T-cell (primary cell): ENCODE data around the gene POLR3E. TPM values are rescaled to one million over a fixed set of nuclear protein-coding genes. Genes with fewer than 3 reads are reported as not detected.
"Not testable (repeated sequence)": the region's sequence is repeated elsewhere in the genome, so short reads cannot be mapped to it uniquely, and the experiment has no call there.

Experiments
- ATAC-seq, 4 experiments: fragments of 200-7000 bp in 3 of 4; fragments of 150-1000 bp in 1 of 4; cut with Tn5 transposase; replicated peaks in 1 of 4; 1 replicate in 3 of 4; 2 replicates in 1 of 4; pipeline ENCODE4 v1.10.0; 2021; ENCODE audit warnings: moderate library complexity in 3 of 4, mild to moderate bottlenecking in 2 of 4, moderate number of reproducible peaks in 1 of 4
- CTCF ChIA-PET, 2 donors: fragments of 300-600 bp; sonication (Branson Sonifier 250); formaldehyde crosslinking; loops; one replicate each; lab custom pipeline; 2022; ENCODE audit warnings: antibody characterized with exemption in 2 of 2; lab: Charles Lee
- POLR2A ChIA-PET, 2 donors: fragments of 300-600 bp; sonication (Branson Sonifier 250); formaldehyde crosslinking; loops; one replicate each; lab custom pipeline; 2022; ENCODE audit warnings: antibody characterized with exemption in 2 of 2; lab: Charles Lee
- DNase-seq, 35 experiments: peaks; one replicate each; pipeline versions ENCODE4 v3.0.0 to v3.0.0-alpha.2; 2013 to 2023
- H3K27ac ChIP-seq: one replicate; pipeline ENCODE4 v1.5.1; 2013; ENCODE audit warnings: low read length
- H3K27me3 ChIP-seq, 2 experiments: replicated peaks in 1 of 2; 1 replicate in 1 of 2; 2 replicates in 1 of 2; pipeline versions ENCODE4 v1.6.1 to v1.7.0; 2013; ENCODE audit warnings: low read length in 1 of 2, mixed read lengths in 1 of 2; ENCODE audit not compliant: control insufficient read depth in 2 of 2, insufficient read depth in 2 of 2; ENCODE audit errors: extremely low read depth in 1 of 2
- H3K36me3 ChIP-seq, 2 donors: 1 replicate in 1 of 2; 2 replicates in 1 of 2; pipeline versions ENCODE4 v1.6.1 to v1.7.0; 2013; ENCODE audit warnings: low read length in 1 of 2; ENCODE audit not compliant: control insufficient read depth in 2 of 2, insufficient read depth in 1 of 2; ENCODE audit errors: extremely low read depth in 1 of 2
- H3K4me1 ChIP-seq, 2 experiments: 1 replicate in 1 of 2; 2 replicates in 1 of 2; pipeline versions ENCODE4 v1.6.1 to v1.7.0; 2013; ENCODE audit warnings: low read length in 2 of 2, mixed read lengths in 1 of 2; ENCODE audit not compliant: insufficient read depth in 2 of 2, control insufficient read depth in 1 of 2; ENCODE audit errors: extremely low read depth in 1 of 2
- H3K4me3 ChIP-seq, 2 donors: 1 replicate in 1 of 2; 2 replicates in 1 of 2; pipeline versions ENCODE4 v1.5.1 to v1.7.0; 2013; ENCODE audit warnings: mild to moderate bottlenecking in 2 of 2, low read length in 1 of 2, moderate library complexity in 1 of 2; ENCODE audit not compliant: control insufficient read depth in 1 of 2; ENCODE audit errors: extremely low read depth in 1 of 2
- H3K9me3 ChIP-seq: 2 replicates; pipeline ENCODE4 v1.7.0; 2013
- H3K27ac Mint-ChIP-seq, 2 donors: one replicate each; pipeline ENCODE4 v1.8.0; 2020 to 2021; ENCODE audit warnings: mild to moderate bottlenecking in 2 of 2, mixed read lengths in 2 of 2
- H3K27me3 Mint-ChIP-seq, 2 donors: one replicate each; pipeline ENCODE4 v1.8.0; 2021 to 2022; ENCODE audit warnings: mixed read lengths in 2 of 2
- H3K36me3 Mint-ChIP-seq: one replicate; pipeline ENCODE4 v1.8.0; 2021; ENCODE audit warnings: mixed read lengths
- H3K4me1 Mint-ChIP-seq, 3 donors: one replicate each; pipeline ENCODE4 v1.8.0; 2020 to 2022; ENCODE audit warnings: mixed read lengths in 3 of 3, mild to moderate bottlenecking in 1 of 3
- H3K4me3 Mint-ChIP-seq, 3 donors: one replicate each; pipeline ENCODE4 v1.8.0; 2020 to 2022; ENCODE audit warnings: mild to moderate bottlenecking in 3 of 3, mixed read lengths in 3 of 3, moderate library complexity in 3 of 3
- H3K9me3 Mint-ChIP-seq, 3 donors: one replicate each; pipeline ENCODE4 v1.8.0; 2020 to 2022; ENCODE audit warnings: mixed read lengths in 3 of 3
- whole genome bisulfite sequencing: methylation state at CpG from one replicate; pipeline ENCODE4 v1.1.5; 2013; ENCODE audit warnings: missing lambda C conversion rate; ENCODE audit not compliant: insufficient coverage; 5-methylcytosine and 5-hydroxymethylcytosine counted together
- total RNA-seq, 35 experiments: library from RNA in 6 of 35; stranded (reverse) in 6 of 35; fragments of 120-200 nt in 1 of 35; gene quantifications; one replicate each; pipeline versions ENCODE4 v1.2.1 to v1.2.4 and lab custom pipeline; 2013 to 2026

Gene POLR3E
- total RNA-seq, 5 donors from 2014 or later (not counting 1 experiment from before 2014, with no cell fraction given): 79.3 to 174 (median 99.7) TPM

DNA sequence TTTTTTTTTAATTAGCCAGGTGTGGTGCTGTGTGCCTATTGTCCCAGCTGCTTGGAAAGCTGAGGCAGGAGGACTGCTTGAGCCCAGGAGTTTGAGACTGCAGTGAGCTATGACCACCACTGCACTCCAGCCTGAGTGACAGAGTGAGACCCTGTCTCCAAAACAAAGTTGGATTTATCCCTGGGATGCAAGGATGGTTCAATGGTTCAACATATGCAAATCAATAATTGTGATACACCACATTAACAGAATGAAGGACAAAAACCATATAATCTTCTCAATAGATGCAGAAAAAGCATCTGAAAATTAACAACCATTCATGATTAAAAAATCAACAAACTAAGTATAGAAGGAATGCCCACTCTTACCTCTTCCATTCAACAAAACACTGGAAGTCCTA is 43.7 kb downstream of the POLR3E start:
- Mint-ChIP-seq H3K9me3 (peaks cover 22 to 30% (median 23%) of the 10 kb centered on the region in 3 donors), H3K4me1 (peaks cover 20 to 56% (median 33%) of the 10 kb centered on the region in 3 donors), H3K27ac (peak overlapping the region in 1 of 2 donors; percentile 28), H3K27me3 (no peaks in the 10 kb centered on the region), H3K36me3 (peaks cover 75% of the 10 kb centered on the region), H3K4me3 (no peak overlapping the region)
- ChIA-PET POLR2A (interaction anchor here in 1 of 2 donors (0.7 to 0.8 kb wide), 3 partner anchors 17 to 140 kb away, joined by 5 to 9 read pairs (median 6); no protein-coding TSS in a partner anchor), CTCF (interaction anchor here in 1 of 2 donors (0.7 kb wide), 1 partner anchor 20 kb away, joined by 9 read pairs; no protein-coding TSS in a partner anchor)
- Histone ChIP-seq H3K36me3 (peaks cover 4 to 13% of the 10 kb centered on the region in 2 donors), H3K4me3 (no peak overlapping the region), H3K27ac (no peak overlapping the region), H3K4me1 (no peaks in the 10 kb centered on the region), H3K27me3 (no peaks in the 10 kb centered on the region), H3K9me3 (no peaks in the 10 kb centered on the region)
- DNase-seq: no peak
- no peak for ATAC-seq

DNA sequence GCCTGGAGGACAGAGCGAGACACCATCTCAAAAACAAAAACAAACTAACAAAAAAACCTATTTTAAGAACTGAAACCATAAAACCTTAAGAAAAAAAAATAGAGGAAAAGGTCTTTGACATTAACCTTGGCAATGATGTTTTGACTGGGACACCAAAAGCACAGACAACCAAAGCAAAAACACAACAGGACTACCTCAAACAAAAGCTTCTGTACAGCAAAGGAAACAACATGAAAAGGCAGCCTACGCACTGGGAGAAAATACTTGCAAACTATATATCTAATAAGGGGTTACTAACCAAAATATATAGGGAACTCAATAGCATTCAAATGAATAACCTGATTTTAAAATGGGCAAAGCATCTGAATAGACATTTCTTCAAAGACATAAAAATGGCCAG is 44.9 kb downstream of the POLR3E start:
- Histone ChIP-seq H3K4me3 (no peak overlapping the region), H3K36me3 (peaks cover 0 to 16% of the 10 kb centered on the region in 2 donors), H3K27ac (no peak overlapping the region), H3K4me1 (no peaks in the 10 kb centered on the region), H3K27me3 (no peaks in the 10 kb centered on the region), H3K9me3 (no peaks in the 10 kb centered on the region)
- Mint-ChIP-seq H3K4me1 (peaks cover 26 to 55% (median 39%) of the 10 kb centered on the region in 3 donors), H3K4me3 (no peak overlapping the region), H3K36me3 (peaks cover 73% of the 10 kb centered on the region), H3K27me3 (no peaks in the 10 kb centered on the region), H3K27ac (peak overlapping the region; percentile 80 to 83), H3K9me3 (peaks cover 12 to 20% (median 14%) of the 10 kb centered on the region in 3 donors)
- DNase-seq (peak in 1 of 35 experiments; percentile 15), ATAC-seq (peak in 2 of 4 experiments; percentile 43 to 50)
- POLR2A ChIA-PET: interaction anchor here in 1 of 2 donors (1.0 kb wide), 1 partner anchor 26 kb away, joined by 3 read pairs; no protein-coding TSS in a partner anchor
- CTCF ChIA-PET: interaction anchor here in 1 of 2 donors (0.7 kb wide), 1 partner anchor 12 kb away, joined by 3 read pairs; no protein-coding TSS in a partner anchor
- no CpG with 5 or more reads among the region's 2 CpGs for WGBS

DNA sequence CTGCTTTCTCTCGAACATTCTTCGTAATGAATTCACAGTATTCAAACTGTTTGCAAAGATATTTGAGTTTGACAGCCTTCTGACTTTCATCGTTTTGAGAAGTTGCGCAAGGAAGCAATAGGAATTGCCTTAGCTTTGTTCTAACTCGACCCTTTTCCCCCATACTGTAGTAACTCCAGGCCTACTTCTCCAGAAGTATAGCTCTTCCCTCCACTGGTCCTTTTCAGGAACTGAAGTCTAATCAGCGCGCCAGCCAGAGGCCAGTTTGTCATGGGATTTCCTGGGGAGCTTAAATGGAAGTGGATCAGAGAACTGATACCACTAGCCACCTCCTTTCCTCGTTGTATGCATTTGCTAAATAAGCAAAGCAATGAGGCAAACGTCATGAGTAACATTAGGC is 49.3 kb downstream of the POLR3E start:
- Mint-ChIP-seq H3K36me3 (peaks cover 71% of the 10 kb centered on the region), H3K9me3 (no peaks in the 10 kb centered on the region), H3K4me3 (no peak overlapping the region), H3K27ac (peak overlapping the region; percentile 74 to 78), H3K4me1 (peaks cover 27 to 41% (median 37%) of the 10 kb centered on the region in 3 donors), H3K27me3 (no peaks in the 10 kb centered on the region)
- no peaks in the 10 kb centered on the region for H3K9me3 ChIP-seq
- POLR2A ChIA-PET: interaction anchor here in 1 of 2 donors (0.8 kb wide), 1 partner anchor 8 kb away, joined by 3 read pairs; no protein-coding TSS in a partner anchor
- no peak overlapping the region for H3K27ac ChIP-seq
- H3K4me1 ChIP-seq: no peaks in the 10 kb centered on the region
- DNase-seq (no peak), ATAC-seq (no peak)
- H3K4me3 ChIP-seq: no peak overlapping the region
- CTCF ChIA-PET: no interaction called here
- WGBS: 80% methylated on average over 5 of the region's 9 CpGs
- no peaks in the 10 kb centered on the region for H3K27me3 ChIP-seq
- peaks cover 0 to 45% of the 10 kb centered on the region in 2 donors for H3K36me3 ChIP-seq

DNA sequence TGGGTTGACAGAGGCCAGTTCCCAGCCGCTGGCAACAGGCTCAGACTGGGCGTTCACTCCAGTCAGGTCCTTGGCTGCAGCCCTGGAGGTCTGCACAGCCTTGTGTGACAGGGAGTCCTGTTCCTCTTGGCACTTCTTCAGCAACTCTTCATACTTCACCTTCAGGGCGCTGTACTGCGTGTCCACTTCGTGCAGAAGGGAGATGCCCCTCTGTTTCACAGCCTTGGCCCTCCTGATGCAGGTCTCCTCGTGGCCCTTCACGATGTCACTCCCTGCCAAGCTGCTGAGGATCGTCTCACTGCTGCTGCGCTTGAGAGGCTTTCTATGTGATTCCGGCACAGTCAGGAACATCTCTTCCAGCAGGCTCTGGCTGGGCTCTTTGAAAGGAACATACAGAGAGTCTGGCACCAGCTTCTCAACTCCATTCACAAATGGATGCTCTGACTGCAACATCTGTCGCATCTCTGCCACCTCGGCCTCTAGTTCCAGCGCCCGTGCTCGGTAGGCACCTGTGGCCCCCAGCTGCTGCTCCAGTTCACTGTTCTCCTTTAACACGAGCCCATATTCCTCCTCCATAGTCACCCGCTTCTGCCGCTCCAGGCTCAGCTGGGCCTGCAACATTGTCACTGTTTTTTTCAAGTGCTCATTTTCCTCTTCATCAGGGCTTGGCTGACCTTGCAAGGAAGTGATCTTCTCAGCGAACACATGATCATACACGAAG is 50.1 kb downstream of the POLR3E start:
- Histone ChIP-seq H3K27me3 (no peaks in the 10 kb centered on the region), H3K4me3 (no peak overlapping the region), H3K9me3 (no peaks in the 10 kb centered on the region), H3K36me3 (peaks cover 0 to 49% of the 10 kb centered on the region in 2 donors), H3K27ac (no peak overlapping the region), H3K4me1 (peaks cover 0 to 3% of the 10 kb centered on the region in 2 experiments)
- Mint-ChIP-seq H3K4me1 (peaks cover 26 to 37% (median 33%) of the 10 kb centered on the region in 3 donors), H3K4me3 (no peak overlapping the region), H3K27ac (peak overlapping the region; percentile 39 to 78), H3K27me3 (no peaks in the 10 kb centered on the region), H3K9me3 (no peaks in the 10 kb centered on the region), H3K36me3 (peaks cover 72% of the 10 kb centered on the region)
- POLR2A ChIA-PET: interaction anchor here in 1 of 2 donors (0.8 kb wide), 1 partner anchor 9 kb away, joined by 3 read pairs; no protein-coding TSS in a partner anchor
- no peak for ATAC-seq
- WGBS: 94% methylated on average over 16 of the region's 20 CpGs
- CTCF ChIA-PET: no interaction called here
- DNase-seq: no peak

DNA sequence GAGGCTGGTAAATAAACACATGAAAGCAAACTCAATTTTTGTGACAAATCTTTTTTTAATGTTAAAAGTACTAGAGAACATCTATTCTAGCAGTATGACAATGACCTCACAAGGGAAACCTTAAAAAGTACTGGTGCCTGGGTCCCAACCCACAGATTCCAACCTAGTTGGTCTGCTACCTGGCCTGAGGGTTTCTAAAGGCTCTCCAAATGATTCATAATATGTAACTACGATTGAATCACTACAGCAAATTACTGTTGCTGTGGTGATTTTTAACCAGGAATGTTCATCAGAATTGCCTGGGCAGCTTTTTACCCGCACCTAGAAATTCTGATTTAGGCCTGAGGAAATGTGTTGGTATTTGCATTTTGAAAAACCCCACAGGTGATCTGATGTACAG is 51.1 kb downstream of the POLR3E start:
- Histone ChIP-seq H3K4me1 (peaks cover 3 to 12% of the 10 kb centered on the region in 2 experiments), H3K27ac (no peak overlapping the region), H3K36me3 (peaks cover 0 to 54% of the 10 kb centered on the region in 2 donors), H3K27me3 (no peaks in the 10 kb centered on the region), H3K9me3 (no peaks in the 10 kb centered on the region), H3K4me3 (no peak overlapping the region)
- no CpG with 5 or more reads among the region's 2 CpGs for WGBS
- H3K4me1 Mint-ChIP-seq: peaks cover 28 to 39% (median 35%) of the 10 kb centered on the region in 3 donors
- peaks cover 65% of the 10 kb centered on the region for H3K36me3 Mint-ChIP-seq
- ATAC-seq (no peak), DNase-seq (no peak)
- H3K4me3 Mint-ChIP-seq: no peak overlapping the region
- ChIA-PET POLR2A (interaction anchor here in 1 of 2 donors (0.7 kb wide), 1 partner anchor 11 kb away, joined by 7 read pairs; no protein-coding TSS in a partner anchor), CTCF (interaction anchor here in 1 of 2 donors (0.6 kb wide), 1 partner anchor 121 kb away, joined by 5 read pairs; no protein-coding TSS in a partner anchor)
- H3K27me3 Mint-ChIP-seq: no peaks in the 10 kb centered on the region
- no peak overlapping the region for H3K27ac Mint-ChIP-seq
- H3K9me3 Mint-ChIP-seq: no peaks in the 10 kb centered on the region

DNA sequence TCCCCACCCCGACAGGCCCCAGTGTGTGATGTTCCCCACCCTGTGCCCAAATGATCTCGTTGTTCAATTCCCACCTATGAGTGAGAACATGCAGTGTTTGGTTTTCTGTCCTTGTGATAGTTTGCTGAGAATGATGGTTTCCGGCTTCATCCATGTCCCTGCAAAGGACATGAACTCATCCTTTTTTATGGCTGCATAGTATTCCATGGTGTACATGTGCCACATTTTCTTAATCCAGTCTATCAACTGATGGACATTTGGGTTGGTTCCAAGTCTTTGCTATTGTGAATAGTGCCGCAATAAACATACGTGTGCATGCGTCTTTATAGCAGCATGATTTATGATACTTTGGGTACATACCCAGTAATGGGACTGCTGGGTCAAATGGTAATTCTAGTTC is 53.8 kb downstream of the POLR3E start:
- DNase-seq, H3K27me3 Mint-ChIP-seq, H3K4me3 Mint-ChIP-seq, H3K4me3 ChIP-seq, CTCF ChIA-PET, ATAC-seq, H3K27ac ChIP-seq, POLR2A ChIA-PET, H3K9me3 ChIP-seq, H3K9me3 Mint-ChIP-seq, H3K27me3 ChIP-seq: not testable (repeated sequence)
- H3K27ac Mint-ChIP-seq: peak overlapping the region in 1 of 2 donors; percentile 34
- H3K36me3 ChIP-seq: peaks cover 0 to 53% of the 10 kb centered on the region in 2 donors
- peaks cover 21 to 35% of the 10 kb centered on the region in 2 experiments for H3K4me1 ChIP-seq
- peaks cover 61% of the 10 kb centered on the region for H3K36me3 Mint-ChIP-seq
- no CpG with 5 or more reads among the region's 6 CpGs for WGBS
- H3K4me1 Mint-ChIP-seq: peaks cover 47 to 60% (median 56%) of the 10 kb centered on the region in 3 donors
